Dendritic cell treated with granulocyte-macrophage colony-stimulating factor and Interleukin-4, amounts not matched to agents 40 ng/mL and 50 ng/mL, for 4 days (primary cell): ENCODE results near the gene MYH11.
A peak's percentile ranks its signal among the peaks of the same experiment; 100 is the strongest.

ENCODE experiments used
- H3K27ac Mint-ChIP-seq: one replicate; pipeline ENCODE4 v1.8.0; 2022; ENCODE audit warnings: mild to moderate bottlenecking, mixed read lengths
- H3K27me3 Mint-ChIP-seq: one replicate; pipeline ENCODE4 v1.8.0; 2022; ENCODE audit warnings: mild to moderate bottlenecking, mixed read lengths
- H3K36me3 Mint-ChIP-seq: one replicate; pipeline ENCODE4 v1.8.0; 2022; ENCODE audit warnings: low read depth, mixed read lengths
- H3K4me1 Mint-ChIP-seq: one replicate; pipeline ENCODE4 v1.8.0; 2022; ENCODE audit warnings: low read depth, mixed read lengths
- H3K4me3 Mint-ChIP-seq: one replicate; pipeline ENCODE4 v1.8.0; 2022; ENCODE audit warnings: mild to moderate bottlenecking, moderate library complexity, mixed read lengths
- H3K9me3 Mint-ChIP-seq: one replicate; pipeline ENCODE4 v1.8.0; 2022; ENCODE audit warnings: mixed read lengths
- intact Hi-C: fragments of 100-400 bp; cut with micrococcal nuclease; formaldehyde crosslinking; loops from one replicate; pipeline ENCODE4 v1.15.0; 2022

The MYH11 gene

DNA sequence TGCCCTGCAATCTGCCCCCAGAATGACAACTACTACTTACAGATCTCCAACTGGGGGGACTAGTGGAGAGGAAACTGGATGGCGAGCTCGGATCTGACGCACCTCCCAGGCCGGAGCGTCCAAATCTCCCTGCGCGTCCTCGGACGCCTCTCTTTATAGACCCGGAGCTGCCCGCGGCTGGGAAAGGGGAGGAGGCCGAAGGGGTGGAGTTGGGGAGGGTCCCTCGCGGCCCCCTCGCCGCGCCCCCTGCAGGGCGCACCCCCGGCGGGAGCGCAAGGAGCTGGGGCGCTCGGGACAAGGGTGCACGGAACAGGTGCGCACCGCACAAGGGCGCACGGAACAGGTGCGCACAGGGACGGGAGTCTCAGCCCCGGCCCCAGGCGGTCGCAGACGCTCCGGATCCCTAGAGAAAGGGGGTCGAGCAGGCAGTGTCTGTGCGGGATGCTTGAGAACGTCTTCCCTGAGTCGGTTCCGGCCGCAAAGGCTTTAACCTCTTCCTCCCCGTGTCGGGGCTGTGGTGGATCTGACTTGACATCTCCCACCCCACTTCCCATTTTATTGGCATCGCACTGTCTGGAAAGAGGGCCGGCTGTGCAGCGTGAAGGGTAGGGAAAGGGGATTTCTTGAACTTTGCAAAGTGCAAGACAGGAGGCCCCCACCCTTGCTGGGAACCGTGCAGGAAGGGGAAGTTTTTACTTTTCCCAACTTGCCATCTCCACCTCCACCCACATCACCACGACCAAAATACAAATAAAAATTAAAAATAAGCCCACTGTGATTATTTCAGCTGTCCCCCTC lies at the start of gene MYH11:
Gene MYH11, minus strand, starts transcription at position 128 of the 798 bp plus-strand sequence. CDS start 18,776 bp downstream, outside the sequence.
- Mint-ChIP-seq H3K36me3 (no peaks in the 10 kb centered on the region), H3K4me1 (peaks cover 16% of the 10 kb centered on the region), H3K27ac (no peak within 1 kb of the TSS), H3K27me3 (peaks cover 52% of the 10 kb centered on the region), H3K4me3 (peak within 1 kb of the TSS; percentile 71), H3K9me3 (no peaks in the 10 kb centered on the region)
- intact Hi-C loops, result no loop called here

DNA sequence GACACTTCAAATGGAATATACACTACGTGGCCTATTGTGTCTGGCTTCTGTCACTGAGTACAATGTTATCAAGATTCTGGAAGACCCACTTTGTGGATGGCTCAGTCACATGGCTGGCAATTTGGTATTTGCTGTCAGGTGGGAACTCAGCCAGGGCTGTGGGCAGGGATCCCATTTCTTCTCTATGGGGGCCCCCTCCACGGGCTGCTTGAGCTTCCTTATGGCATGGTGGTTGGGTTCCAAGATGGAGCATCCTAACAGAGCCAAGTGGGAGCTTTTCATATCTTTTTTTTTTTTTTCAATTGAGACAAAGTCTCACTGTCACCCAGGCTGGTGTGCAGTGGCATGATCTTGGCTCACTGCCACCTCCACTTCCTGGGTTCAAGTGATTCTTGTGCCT lies 49.6 kb upstream of the MYH11 start:
- no peak overlapping the region for H3K27ac Mint-ChIP-seq
- no peaks in the 10 kb centered on the region for H3K4me1 Mint-ChIP-seq
- H3K9me3 Mint-ChIP-seq, result peaks cover 8% of the 10 kb centered on the region
- H3K36me3 Mint-ChIP-seq, result no peaks in the 10 kb centered on the region
- H3K4me3 Mint-ChIP-seq, result no peak overlapping the region
- intact Hi-C loops, result no loop called here
- H3K27me3 Mint-ChIP-seq, result no peaks in the 10 kb centered on the region

- no peaks in the 10 kb centered on the region for H3K27me3 Mint-ChIP-seq
- H3K9me3 Mint-ChIP-seq, result peaks cover 8% of the 10 kb centered on the region
- H3K4me3 Mint-ChIP-seq, result no peak overlapping the region
- H3K27ac Mint-ChIP-seq, result no peak overlapping the region
- peaks cover 8% of the 10 kb centered on the region for H3K4me1 Mint-ChIP-seq
- intact Hi-C loops, result no loop called here
- H3K36me3 Mint-ChIP-seq, result no peaks in the 10 kb centered on the region
Observed at GRCh38 chr16:15903960-15904359, 47.1 kb upstream of the MYH11 start.

DNA sequence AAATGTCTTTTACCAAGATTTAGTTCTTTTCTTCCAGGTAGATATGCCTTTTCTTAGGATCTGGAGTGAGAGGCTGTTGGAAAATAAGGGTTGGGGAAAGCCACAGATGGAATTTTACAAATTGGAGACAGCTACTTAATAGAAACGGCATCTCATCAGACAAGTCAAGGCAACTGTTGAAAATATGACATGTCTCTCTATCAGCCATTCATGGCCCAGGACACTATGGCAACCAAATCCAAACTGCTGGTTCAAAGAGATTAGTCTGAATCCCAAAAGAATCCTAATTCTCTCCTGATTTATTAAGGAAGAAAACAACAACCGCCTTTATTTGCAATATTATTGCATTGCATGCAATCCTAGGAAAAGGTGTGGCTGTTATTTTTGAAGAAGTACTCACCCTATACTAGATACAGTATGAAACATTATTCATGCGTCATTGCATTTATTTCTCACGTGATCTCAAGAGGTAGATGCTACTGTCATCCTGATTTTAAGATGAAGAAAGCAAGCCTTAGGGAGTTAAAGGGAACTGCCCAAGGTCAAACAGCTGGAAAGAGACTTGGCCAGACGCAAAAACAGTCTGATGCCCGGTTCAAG lies 44.2 kb upstream of the MYH11 start:
- Mint-ChIP-seq H3K27ac (no peak overlapping the region), H3K9me3 (peaks cover 1% of the 10 kb centered on the region), H3K27me3 (no peaks in the 10 kb centered on the region), H3K36me3 (no peaks in the 10 kb centered on the region), H3K4me1 (peaks cover 18% of the 10 kb centered on the region), H3K4me3 (no peak overlapping the region)
- intact Hi-C loops, result no loop called here

DNA sequence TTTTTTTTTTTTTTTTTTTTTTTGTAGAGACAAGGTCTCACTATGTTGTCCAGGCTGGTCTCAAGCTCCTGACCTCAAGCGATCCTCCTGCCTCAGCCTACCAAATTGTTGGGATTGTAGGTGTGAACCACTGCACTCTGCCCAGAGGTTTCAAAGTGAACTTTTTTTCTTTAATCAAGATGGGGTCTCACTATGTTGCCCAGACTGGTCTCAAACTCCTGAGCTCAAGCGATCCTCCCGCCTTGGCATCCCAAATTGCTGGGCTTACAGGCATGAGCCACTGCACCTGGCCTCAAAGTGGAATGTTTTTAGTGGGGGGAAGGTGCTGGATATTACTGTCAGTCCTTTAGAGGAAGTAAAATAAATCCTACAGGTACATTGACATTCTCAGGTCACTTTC lies 43.5 kb upstream of the MYH11 start:
- Mint-ChIP-seq H3K4me3 (no peak overlapping the region), H3K4me1 (peaks cover 18% of the 10 kb centered on the region), H3K27ac (no peak overlapping the region), H3K27me3 (no peaks in the 10 kb centered on the region), H3K9me3 (no peaks in the 10 kb centered on the region), H3K36me3 (no peaks in the 10 kb centered on the region)
- intact Hi-C loops, result no loop called here

GRCh38 chr16:15899538-15900100 lies 42.8 kb upstream of the MYH11 start:
- no peak overlapping the region for H3K27ac Mint-ChIP-seq
- H3K4me3 Mint-ChIP-seq, result no peak overlapping the region
- no peaks in the 10 kb centered on the region for H3K9me3 Mint-ChIP-seq

GRCh38 chr16:15898654-15899053 lies 41.8 kb upstream of the MYH11 start:
- intact Hi-C loops, result no loop called here
- Mint-ChIP-seq H3K4me1 (peaks cover 18% of the 10 kb centered on the region), H3K36me3 (no peaks in the 10 kb centered on the region), H3K27ac (peak overlapping the region; percentile 76), H3K27me3 (no peaks in the 10 kb centered on the region), H3K9me3 (no peaks in the 10 kb centered on the region), H3K4me3 (peak overlapping the region; percentile 55)

More at GRCh38 chr16:15899538-15900100, 42.8 kb upstream of the MYH11 start:
- intact Hi-C loops, result no loop called here
- H3K27me3 Mint-ChIP-seq, result no peaks in the 10 kb centered on the region
- peaks cover 18% of the 10 kb centered on the region for H3K4me1 Mint-ChIP-seq
- H3K36me3 Mint-ChIP-seq, result no peaks in the 10 kb centered on the region

DNA sequence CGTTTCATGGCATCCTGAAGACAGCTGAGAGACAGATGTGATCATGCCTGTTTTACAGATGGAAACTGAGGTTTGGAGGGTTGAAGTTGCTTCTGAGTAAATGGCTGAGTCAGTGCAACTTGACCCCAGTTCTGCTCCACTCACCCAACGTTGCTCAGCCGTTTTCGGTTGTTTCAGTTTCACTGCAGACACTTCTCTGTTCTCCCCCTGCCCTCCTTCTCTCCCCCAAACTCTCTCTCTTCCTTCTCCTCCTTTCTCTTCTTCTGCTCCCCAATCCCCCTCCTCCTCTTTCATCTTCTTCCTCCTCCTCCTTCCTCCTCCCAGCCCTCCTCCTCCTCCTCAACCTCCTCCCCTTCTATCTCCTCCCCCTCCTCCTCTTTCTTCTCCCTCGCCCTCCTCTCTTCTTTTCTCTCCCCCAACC lies 41.0 kb upstream of the MYH11 start:
- Mint-ChIP-seq H3K27me3 (no peaks in the 10 kb centered on the region), H3K27ac (peak overlapping the region; percentile 76), H3K4me3 (peak overlapping the region; percentile 55), H3K9me3 (no peaks in the 10 kb centered on the region), H3K4me1 (peaks cover 18% of the 10 kb centered on the region), H3K36me3 (no peaks in the 10 kb centered on the region)
- intact Hi-C loops, result no loop called here

GRCh38 chr16:15897121-15897780 lies 40.4 kb upstream of the MYH11 start:
- peak overlapping the region; percentile 76 for H3K27ac Mint-ChIP-seq
- H3K27me3 Mint-ChIP-seq, result no peaks in the 10 kb centered on the region
- intact Hi-C loops, result no loop called here
- no peak overlapping the region for H3K4me3 Mint-ChIP-seq
- no peaks in the 10 kb centered on the region for H3K36me3 Mint-ChIP-seq
- peaks cover 18% of the 10 kb centered on the region for H3K4me1 Mint-ChIP-seq
- no peaks in the 10 kb centered on the region for H3K9me3 Mint-ChIP-seq

GRCh38 chr16:15894571-15895374 lies 37.9 kb upstream of the MYH11 start:
- H3K27ac Mint-ChIP-seq, result no peak overlapping the region
- no peak overlapping the region for H3K4me3 Mint-ChIP-seq
- H3K4me1 Mint-ChIP-seq, result peaks cover 16% of the 10 kb centered on the region
- intact Hi-C loops, result no loop called here
- no peaks in the 10 kb centered on the region for H3K9me3 Mint-ChIP-seq
- no peaks in the 10 kb centered on the region for H3K27me3 Mint-ChIP-seq
- H3K36me3 Mint-ChIP-seq, result no peaks in the 10 kb centered on the region

DNA sequence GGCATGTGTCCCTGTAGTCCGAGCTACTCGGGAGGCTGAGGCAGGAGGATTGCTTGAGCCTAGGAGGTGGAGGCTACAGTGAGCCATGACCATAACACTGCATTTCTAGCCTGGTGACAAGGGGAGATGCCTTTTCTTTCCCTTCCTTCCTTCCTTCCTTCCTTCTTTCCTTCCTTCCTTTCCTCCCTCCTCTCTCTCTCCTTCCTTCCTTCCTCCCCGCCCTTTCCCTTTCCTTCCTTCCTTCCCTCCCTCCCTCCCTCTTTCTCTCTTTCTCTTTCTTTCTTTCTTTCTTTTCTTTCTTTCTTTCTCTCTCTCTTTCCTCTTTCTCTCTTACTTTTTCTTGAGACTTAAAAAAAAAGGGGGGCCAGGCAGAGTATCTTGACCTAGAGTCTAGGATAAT lies 34.7 kb upstream of the MYH11 start:
- Mint-ChIP-seq H3K4me1 (peaks cover 9% of the 10 kb centered on the region), H3K36me3 (peaks cover 7% of the 10 kb centered on the region), H3K27ac (no peak overlapping the region), H3K9me3 (no peaks in the 10 kb centered on the region), H3K27me3 (no peaks in the 10 kb centered on the region), H3K4me3 (no peak overlapping the region)
- intact Hi-C loops, result no loop called here

DNA sequence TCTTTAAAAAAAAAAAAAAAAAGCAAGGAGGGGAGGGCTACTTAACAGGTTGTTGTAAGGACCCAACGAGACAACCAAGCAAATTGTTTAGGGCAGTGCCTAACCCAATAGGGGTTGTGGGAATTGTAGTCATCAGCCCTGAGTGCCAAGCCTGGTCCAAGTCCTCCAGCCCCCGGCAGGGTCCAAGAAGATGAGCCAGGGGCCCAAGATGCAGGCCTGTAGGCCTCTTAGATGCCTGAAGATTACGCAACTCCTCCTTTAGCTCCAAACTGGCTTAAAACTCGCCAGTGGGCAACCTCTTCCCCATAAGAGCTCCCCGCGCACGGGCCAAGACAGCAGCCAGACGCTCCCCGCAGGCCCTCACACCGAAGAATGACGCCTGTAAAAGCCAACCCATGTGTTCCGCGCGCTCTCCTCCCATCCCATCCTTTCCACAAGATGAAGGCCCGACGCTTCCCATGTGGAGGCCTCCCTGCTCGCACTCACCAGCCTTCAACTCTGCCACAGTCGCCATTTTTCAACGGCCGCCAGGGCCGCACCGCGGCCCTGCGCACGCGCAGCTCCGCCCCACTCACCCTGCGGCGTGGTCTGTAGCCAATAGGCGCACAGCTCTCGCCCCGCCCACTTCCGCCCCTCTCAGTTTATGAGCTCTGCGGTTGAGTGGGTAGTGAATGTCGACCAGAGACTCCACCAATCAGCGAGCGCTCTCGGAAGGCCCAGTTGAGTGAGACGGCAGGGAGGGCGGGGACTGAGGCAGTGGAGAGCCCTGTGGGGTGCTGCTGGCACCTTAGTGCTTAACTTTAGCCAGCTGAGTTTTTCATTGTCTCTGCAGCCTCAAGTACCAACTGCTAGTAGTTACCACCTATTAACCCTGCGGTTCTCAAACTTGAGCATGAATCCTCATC lies 31.5 kb upstream of the MYH11 start, which contains the start of gene CEP20:
Gene CEP20, minus strand, starts transcription at position 532 of the 905 bp plus-strand sequence. Its CDS starts 18 bp downstream, at position 514.
- intact Hi-C loops, result loop anchor here (5.0 to 10.0 kb wide), 2 partner anchors 64 to 136 kb away; no protein-coding TSS in a partner anchor
- H3K36me3 Mint-ChIP-seq, result peaks cover 13% of the 10 kb centered on the region

More for the DNA sequence above, 31.5 kb upstream of the MYH11 start, which contains the start of gene CEP20:
- H3K4me1 Mint-ChIP-seq, result peaks cover 22% of the 10 kb centered on the region
- no peaks in the 10 kb centered on the region for H3K27me3 Mint-ChIP-seq
- H3K9me3 Mint-ChIP-seq, result no peaks in the 10 kb centered on the region
- H3K27ac Mint-ChIP-seq, result peak within 1 kb of the TSS; percentile 94
- peak within 1 kb of the TSS; percentile 98 for H3K4me3 Mint-ChIP-seq
